Stimulated activated naive CD8-positive, alpha-beta T cell treated with anti-CD3 and anti-CD28 coated beads, Interleukin-15, Interleukin-2, amounts not matched to agents 100 ng/mL and 50 ng/mL, for 24 hours (primary cell): Measurements from ENCODE around the gene TRIM31.
"Not testable (repeated sequence)": the region's sequence is repeated elsewhere in the genome, so short reads cannot be mapped to it uniquely, and the experiment has no call there.

Experiments used
- H3K27ac Mint-ChIP-seq: one replicate; pipeline ENCODE4 v1.8.0; 2021; ENCODE audit warnings: mild to moderate bottlenecking, mixed read lengths
- H3K27me3 Mint-ChIP-seq: one replicate; pipeline ENCODE4 v1.8.0; 2021; ENCODE audit warnings: mixed read lengths
- H3K36me3 Mint-ChIP-seq: one replicate; pipeline ENCODE4 v1.8.0; 2021; ENCODE audit warnings: low read depth, mixed read lengths
- H3K4me1 Mint-ChIP-seq: one replicate; pipeline ENCODE4 v1.8.0; 2021; ENCODE audit warnings: low read depth, mixed read lengths
- H3K4me3 Mint-ChIP-seq: one replicate; pipeline ENCODE4 v1.8.0; 2021; ENCODE audit warnings: mild to moderate bottlenecking, mixed read lengths
- H3K9me3 Mint-ChIP-seq: one replicate; pipeline ENCODE4 v1.8.0; 2021; ENCODE audit warnings: mixed read lengths

The TRIM31 gene

DNA sequence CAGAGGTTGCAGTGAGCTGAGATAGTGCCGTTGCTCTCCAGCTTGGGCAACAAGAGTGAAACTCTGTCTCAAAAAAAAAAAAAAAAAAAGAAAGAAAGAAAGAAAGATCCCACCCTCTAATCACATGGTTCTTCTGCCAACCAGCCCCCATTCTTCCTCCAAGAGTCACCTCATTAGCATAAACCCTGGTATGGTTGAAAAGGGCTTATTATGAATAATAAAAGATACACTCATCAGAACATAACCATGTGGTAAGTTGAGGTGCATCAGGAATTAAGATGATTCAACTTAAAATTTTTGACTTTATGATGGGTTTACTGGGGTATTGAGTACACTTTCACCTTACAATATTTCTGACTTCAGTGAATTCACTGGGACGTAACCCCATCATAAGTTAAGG, 22.3 kb upstream of the TRIM31 start:
- Mint-ChIP-seq H3K9me3 (no peaks in the 10 kb centered on the region), H3K36me3 (no peaks in the 10 kb centered on the region), H3K4me3 (no peak overlapping the region), H3K4me1 (peaks cover 10% of the 10 kb centered on the region), H3K27me3 (peaks cover 63% of the 10 kb centered on the region), H3K27ac (no peak overlapping the region)

DNA sequence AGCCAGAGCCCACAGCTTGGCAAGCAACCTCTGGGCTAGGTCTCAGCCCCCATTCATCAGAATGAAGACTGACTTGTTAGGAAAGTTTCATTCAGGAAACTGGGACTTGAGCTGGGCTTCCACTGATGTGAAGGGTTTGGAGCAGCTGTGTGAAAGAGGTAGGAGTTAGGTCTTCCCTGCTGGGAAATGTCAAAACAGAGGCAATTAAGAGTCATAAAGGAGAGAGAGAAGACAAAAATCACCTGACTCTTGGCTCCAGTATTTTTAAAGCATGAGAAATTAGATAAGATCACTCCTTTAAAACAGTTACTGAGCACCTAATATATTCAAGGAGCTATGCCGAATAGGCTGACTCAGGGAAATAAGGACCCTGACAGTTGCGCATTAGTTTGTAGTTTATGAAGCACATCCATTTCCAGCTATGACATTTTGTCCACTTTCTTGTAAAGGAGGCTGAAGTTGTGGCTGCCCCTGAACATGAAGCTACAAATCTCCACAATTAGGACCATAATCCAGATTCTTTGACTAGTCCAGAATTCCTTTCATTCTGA, 19.1 kb upstream of the TRIM31 start:
- Mint-ChIP-seq H3K9me3 (no peaks in the 10 kb centered on the region), H3K4me1 (peaks cover 29% of the 10 kb centered on the region), H3K27ac (no peak overlapping the region), H3K4me3 (no peak overlapping the region), H3K36me3 (no peaks in the 10 kb centered on the region), H3K27me3 (peaks cover 73% of the 10 kb centered on the region)

DNA sequence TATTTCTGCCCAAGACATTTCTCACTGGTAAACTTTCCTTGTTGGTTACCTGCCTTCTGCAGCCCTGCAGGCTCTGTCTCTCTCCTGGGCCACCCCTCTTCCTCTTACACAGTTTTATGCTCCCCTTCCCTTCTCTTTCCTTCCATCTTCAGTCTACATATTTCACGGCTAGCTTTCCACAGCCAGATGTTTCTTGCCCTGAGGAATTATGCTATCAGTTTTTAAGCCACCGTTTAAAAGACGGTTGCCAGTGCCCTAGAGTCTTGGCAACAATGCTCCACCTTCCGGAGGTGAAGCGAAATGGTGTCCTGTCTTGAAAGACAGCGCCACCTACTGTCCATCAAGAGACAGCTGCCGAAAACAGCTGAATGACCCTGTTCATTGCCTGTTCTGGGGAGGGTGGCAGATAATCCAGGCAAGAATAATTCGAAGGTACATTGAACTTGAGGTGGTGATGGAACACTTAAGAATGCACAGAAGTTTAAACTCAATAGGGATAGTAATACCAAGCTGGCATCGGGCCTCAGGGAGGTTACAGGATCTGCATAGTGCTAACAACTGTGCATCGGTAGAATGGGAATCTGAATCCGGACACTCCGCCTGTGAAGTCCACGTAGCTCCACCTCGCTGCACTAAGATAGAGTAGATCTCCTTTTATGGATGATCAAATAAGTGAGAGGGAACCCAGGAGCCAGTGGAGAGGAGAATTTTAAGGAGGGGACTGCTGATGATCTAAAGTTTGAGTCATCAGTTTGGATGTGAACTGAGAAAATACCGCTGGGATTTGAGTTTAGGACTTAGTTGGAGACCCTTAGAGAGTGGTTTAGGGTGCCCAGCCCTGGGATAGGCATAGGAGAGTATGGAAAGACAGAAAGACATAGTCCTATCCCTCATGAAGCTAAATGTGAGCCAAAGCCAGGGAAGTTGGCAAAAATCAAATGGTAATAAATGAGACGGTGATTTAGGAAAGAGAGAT, 18.3 kb upstream of the TRIM31 start:
- no peak overlapping the region for H3K27ac Mint-ChIP-seq
- H3K9me3 Mint-ChIP-seq, result no peaks in the 10 kb centered on the region
- H3K4me3 Mint-ChIP-seq, result no peak overlapping the region
- peaks cover 80% of the 10 kb centered on the region for H3K27me3 Mint-ChIP-seq
- no peaks in the 10 kb centered on the region for H3K36me3 Mint-ChIP-seq
- peaks cover 29% of the 10 kb centered on the region for H3K4me1 Mint-ChIP-seq

DNA sequence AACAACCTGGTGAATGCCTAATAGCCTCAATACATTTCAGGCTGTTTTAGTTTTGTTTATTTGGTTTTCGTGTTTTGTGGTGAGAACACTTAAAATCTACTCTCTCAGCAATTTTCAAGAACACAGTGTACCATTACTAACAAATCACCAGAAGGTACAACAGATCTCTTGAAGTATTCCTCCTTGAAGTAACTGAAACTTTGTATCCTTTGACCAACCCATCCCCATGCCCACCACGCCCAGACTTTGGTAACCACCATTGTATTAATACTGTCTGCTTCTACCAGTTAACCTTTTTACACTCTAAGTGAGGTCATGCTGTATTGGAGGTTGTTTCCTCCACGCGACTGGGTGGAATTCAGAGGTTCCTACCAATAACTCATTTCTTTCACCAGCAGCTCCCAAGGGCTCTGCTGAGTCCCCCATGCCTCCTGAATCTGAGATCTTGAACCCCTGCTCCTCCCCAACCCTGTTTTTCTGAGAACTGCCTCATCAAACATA, 17.3 kb upstream of the TRIM31 start:
- H3K27me3 Mint-ChIP-seq, result peaks cover 85% of the 10 kb centered on the region
- H3K4me1 Mint-ChIP-seq, result peaks cover 26% of the 10 kb centered on the region
- no peak overlapping the region for H3K4me3 Mint-ChIP-seq
- H3K36me3 Mint-ChIP-seq, result no peaks in the 10 kb centered on the region
- H3K27ac Mint-ChIP-seq, result no peak overlapping the region
- no peaks in the 10 kb centered on the region for H3K9me3 Mint-ChIP-seq

DNA sequence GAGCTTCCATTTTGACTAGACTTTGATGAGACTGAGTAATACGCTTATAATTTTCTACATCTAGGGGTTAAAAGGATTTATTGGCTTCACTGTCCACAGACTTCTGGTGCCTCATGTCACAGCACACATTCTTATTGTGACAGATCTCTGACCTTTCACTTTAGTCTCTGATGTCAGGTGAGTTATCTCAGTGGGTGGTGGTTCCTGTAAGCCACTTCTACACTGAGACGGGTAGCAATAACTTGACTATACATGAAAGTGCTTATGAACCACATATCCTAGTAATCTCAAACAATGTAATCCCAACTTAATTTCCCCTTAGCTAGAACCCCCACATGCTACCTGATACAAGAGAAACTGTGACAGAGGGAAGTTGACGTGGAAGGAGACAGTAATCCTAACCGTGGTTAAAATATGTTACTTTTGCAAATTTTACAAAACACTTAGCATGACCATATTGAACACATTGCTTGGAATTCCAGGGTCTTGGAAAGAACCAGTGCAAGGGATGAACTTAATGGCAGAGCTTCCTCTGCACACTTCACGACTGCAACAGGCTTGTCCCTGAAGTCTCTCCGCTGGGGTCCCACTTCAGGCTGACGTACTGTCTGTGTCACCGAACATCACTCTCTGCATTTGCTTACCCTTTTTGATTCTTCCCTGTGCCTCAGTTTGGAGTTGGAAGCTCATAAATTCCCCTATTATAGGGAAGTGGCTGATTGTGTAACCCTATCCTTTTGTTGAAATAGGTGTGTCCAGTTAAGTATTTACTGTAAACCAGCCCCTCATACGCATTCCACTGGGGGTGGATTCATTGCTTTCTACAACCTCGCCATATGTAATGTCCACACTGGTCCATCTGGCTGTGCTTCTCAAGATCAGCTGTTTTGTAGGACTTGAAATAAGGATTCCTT, 16.6 kb upstream of the TRIM31 start:
- no peak overlapping the region for H3K4me3 Mint-ChIP-seq
- H3K27ac Mint-ChIP-seq, result no peak overlapping the region
- H3K36me3 Mint-ChIP-seq, result no peaks in the 10 kb centered on the region
- H3K27me3 Mint-ChIP-seq, result peaks cover 90% of the 10 kb centered on the region
- no peaks in the 10 kb centered on the region for H3K9me3 Mint-ChIP-seq
- peaks cover 26% of the 10 kb centered on the region for H3K4me1 Mint-ChIP-seq

DNA sequence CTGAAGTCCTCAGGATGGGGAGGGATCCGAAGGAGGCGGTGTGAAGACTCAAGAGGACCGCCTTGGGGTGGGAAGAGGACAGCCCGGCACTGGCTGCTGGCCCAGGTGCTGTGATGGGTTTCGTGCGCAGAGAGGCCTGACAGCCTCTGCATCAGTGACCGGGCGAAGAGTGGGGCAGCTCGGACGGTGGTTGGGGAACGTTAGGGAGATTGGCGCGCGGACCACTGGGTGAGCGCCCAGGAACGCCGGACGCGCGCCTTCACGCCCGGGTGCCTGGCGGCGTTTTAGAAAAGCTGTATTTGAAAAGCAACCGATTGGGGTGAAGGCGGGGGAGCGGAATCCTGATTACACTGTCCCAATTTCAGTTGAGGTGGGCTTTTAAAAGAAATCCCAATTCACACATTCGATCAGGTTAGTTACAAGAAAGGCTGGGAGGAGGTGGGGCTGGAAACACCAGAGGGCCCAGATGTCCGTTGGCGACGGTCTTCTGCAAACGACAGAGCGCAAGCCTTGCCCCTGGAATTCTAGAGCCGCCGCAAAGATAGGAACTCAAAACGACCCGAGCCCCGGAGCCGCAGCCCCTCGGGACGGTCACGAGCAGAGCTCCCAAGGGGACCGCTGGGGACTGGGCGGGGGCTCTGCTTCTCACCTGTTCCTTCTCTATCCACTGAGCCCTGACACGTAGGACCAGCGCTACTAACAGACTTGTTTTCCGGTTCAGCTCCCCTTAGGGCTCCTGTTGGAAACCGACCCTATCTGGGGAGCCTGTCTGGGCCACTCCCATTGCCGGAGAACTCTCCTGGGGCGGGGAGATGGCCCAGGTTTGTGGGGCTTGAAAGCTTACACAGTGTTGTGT, 14.6 kb upstream of the TRIM31 start:
- Mint-ChIP-seq H3K9me3 (no peaks in the 10 kb centered on the region), H3K4me1 (peaks cover 26% of the 10 kb centered on the region), H3K36me3 (no peaks in the 10 kb centered on the region), H3K27me3 (peaks cover 80% of the 10 kb centered on the region), H3K27ac (no peak overlapping the region), H3K4me3 (no peak overlapping the region)

DNA sequence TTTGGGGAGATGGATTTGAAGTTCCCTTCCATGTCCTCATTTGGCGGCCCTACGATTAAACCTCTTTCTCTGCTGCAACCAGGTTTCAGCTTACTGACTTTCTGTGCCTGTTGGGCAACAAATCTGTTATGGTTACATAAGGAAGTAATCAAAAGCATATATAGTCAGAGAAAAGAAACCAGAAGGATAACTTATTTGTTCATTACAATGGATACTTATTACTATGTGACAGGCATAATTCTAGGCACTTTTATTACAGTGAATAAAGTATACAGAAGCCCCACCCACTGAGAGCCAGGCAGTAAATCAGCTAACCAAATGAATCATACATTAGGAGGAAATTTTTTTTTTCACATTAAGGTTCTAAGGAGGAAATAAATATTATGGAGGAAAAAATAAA, 9.6 kb upstream of the TRIM31 start:
- Mint-ChIP-seq H3K9me3 (no peaks in the 10 kb centered on the region), H3K4me1 (no peaks in the 10 kb centered on the region), H3K27ac (no peak overlapping the region), H3K4me3 (no peak overlapping the region), H3K36me3 (no peaks in the 10 kb centered on the region), H3K27me3 (peaks cover 44% of the 10 kb centered on the region)

DNA sequence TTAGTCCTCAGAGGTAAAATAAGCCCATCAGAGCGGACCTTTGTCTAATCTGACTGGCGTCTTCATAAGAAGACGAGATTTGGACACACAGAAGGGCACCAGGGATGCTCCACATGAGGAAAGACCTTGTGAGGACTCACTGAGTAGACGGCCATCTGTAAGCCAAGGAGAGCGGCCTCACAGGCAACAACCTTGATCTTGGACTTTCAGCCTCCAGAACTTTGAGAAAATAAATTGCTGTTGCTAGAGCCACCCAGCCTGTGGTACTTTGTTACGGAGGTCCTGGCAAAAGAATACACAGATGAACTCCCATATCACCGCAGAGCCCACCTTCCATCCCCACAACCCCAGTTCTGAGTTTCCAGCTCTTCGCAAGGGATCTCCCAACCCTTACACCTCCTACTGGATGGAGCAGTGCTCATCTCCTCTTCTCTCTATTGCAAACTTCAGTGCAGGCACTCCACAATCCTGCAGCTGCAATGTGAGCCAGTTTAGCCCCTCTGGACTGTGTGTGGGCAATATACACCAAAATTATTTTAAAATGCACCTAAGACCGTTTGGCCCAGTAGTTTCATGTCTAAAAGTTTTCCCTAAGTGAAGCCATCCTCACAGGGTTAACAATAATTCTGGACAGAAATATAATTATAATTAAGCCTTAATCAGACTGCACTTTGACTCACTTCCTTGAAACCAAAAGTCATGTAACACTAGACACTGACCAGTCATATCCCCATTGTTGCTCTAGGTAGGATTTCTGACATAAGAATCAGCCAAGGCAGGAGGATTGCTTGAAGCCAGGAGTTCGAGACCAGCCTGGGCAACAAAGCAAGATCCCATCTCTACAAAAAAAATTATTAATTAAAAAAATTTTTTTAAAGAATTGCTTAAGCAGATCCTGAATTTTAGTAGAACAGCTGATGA, 8.8 kb upstream of the TRIM31 start:
- H3K27me3 Mint-ChIP-seq, result peaks cover 38% of the 10 kb centered on the region
- no peak overlapping the region for H3K27ac Mint-ChIP-seq
- no peaks in the 10 kb centered on the region for H3K36me3 Mint-ChIP-seq
- no peaks in the 10 kb centered on the region for H3K4me1 Mint-ChIP-seq
- no peaks in the 10 kb centered on the region for H3K9me3 Mint-ChIP-seq
- H3K4me3 Mint-ChIP-seq, result no peak overlapping the region

DNA sequence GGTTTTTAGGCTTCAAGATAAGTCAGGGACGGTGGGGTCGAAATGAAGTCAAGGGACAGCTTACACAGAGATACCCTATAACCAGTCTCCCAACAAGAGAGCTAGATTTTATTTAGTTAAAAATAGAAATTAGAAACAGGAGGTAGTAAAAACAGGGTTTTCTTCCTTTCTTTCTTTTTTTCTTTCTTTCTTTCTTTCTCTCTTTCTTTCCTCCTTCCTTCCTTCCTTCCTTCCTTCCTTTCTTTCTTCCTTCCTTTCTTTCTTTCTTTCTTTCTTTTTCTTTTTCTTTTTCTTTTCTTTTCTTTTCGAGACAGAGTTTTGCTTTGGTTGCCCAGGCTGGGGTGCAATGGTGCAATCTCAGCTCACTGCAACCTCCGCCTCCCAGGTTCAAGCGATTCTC, 5.8 kb upstream of the TRIM31 start:
- not testable (repeated sequence) for H3K9me3 Mint-ChIP-seq, H3K4me3 Mint-ChIP-seq, H3K4me1 Mint-ChIP-seq, H3K27ac Mint-ChIP-seq, H3K36me3 Mint-ChIP-seq
- peaks cover 30% of the 10 kb centered on the region for H3K27me3 Mint-ChIP-seq

DNA sequence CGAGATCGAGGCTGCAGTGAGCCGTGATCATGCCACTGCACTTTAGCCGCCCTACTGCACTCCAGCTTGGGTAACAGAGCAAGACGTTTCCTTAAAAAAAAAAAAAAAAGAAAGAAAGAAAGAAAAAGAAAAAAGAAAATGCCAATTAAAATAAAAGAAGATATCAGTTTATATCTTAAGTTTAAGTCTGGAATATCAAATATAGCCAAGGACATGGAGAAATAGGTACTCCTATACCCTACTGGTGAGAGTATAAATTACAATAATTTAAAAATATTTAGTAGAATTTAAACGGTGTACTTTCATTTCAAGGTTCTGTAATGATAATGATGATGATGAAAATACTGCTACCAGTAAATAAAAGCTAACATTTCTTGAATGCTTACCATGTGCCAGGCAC, 3.8 kb upstream of the TRIM31 start:
- Mint-ChIP-seq H3K4me1 (peaks cover 13% of the 10 kb centered on the region), H3K4me3 (no peak overlapping the region), H3K27ac (no peak overlapping the region), H3K36me3 (no peaks in the 10 kb centered on the region), H3K9me3 (no peaks in the 10 kb centered on the region), H3K27me3 (peaks cover 37% of the 10 kb centered on the region)

DNA sequence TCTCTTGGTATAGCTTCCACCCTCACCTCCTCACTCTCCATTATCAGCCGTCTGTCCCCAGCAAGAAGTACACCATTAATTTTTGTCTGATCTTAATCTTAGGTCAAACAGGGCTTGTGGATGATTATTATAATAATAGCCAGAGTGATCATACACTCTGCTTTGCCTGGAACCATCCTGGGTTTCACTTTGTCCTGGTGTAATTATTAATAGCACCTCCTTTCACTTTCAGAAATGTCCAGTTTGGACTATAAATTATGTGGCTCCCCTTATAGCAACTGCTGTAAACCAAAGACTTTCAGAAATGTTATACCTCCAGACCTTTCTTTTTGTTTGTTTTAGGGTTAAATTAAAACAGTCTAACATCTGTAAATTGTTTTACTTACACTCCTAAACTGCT, 951 bp upstream of the TRIM31 start:
- no peak overlapping the region for H3K4me3 Mint-ChIP-seq
- no peaks in the 10 kb centered on the region for H3K9me3 Mint-ChIP-seq
- H3K27ac Mint-ChIP-seq, result no peak overlapping the region
- peaks cover 52% of the 10 kb centered on the region for H3K27me3 Mint-ChIP-seq
- no peaks in the 10 kb centered on the region for H3K36me3 Mint-ChIP-seq
- peaks cover 13% of the 10 kb centered on the region for H3K4me1 Mint-ChIP-seq

DNA sequence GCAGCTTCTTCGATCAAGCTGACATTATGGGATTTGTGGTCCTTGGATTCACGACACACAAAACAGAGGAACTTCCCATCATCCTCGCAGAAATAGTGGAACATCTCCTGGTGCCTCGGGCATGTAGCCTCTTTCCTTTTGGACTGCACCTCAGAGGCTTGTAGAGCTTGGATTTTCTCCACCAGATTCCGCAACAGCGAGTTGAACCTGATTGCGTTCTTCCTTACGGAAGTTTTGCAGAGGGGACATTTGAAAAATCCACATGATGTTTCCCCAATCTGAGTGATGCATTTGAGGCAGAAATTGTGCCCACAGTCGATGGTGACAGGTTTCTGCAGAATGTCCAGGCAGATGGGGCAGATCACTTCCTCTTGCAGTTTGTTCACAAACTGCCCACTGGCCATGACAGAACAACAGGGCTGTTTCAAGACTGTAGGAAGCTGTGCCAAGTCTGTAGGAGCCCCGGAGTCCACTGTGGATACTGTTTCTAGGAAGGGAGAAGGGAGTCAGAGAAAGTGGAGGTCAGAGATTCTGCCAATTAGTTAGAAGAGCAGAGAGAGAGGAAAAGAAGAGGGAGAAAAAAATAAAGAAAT, 392 bp downstream of the TRIM31 start:
- Mint-ChIP-seq H3K9me3 (no peaks in the 10 kb centered on the region), H3K4me1 (peaks cover 13% of the 10 kb centered on the region), H3K27me3 (peaks cover 63% of the 10 kb centered on the region), H3K4me3 (no peak overlapping the region), H3K27ac (no peak overlapping the region), H3K36me3 (no peaks in the 10 kb centered on the region)

DNA sequence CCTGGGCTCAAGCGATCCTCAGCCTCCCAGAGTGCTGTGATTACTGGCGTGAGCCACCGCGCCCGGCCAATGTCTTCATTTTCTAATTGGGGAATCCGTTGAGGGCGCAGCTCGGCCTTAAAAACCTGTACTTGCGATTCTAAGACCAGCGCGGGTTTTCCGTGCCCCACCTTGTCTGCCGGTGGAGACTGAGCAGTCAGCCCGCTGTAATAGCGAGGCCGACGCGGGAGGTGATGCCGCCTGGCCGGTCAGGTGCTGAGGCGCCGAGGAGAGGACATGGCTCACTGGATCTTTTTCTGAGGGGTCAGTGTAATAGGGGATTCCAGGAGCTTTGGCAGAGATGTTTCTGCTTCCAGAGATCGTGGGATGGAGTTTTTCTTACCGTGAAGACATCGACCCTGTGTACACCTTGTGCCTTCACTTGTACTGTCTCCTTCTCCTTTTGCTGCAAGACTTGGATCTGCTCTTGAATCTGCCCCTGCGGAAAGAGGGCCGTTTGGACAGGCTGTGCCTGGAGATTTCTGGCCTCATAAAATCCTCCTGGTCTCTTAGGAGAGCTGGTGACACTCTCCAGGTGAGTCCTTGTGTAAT, 1.5 kb downstream of the TRIM31 start:
- Mint-ChIP-seq H3K27me3 (peaks cover 62% of the 10 kb centered on the region), H3K4me1 (peaks cover 13% of the 10 kb centered on the region), H3K4me3 (no peak overlapping the region), H3K9me3 (no peaks in the 10 kb centered on the region), H3K27ac (no peak overlapping the region), H3K36me3 (no peaks in the 10 kb centered on the region)
